ENCODE measurements around the gene SBF2.

The SBF2 gene

DNA sequence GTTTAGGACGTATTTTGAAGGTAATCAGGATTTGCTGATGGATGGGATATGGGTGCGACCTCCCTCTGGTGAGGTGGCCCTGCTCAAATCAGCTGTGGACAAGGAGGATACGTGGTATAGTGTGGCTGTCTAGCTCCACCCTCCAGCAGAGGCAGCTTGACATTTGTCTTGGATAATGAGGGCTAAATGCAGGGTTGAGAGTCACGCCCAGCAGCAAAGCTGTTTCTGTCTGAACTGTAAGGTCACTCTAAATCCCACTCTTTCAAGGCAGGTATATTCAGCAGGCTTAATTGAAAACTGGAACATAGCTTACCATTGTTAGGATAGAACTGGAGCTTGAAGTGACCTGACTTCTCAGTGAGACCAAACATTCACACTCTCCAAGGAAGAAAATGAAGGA, 531.5 kb downstream of the SBF2 start:
- Histone ChIP-seq H3K36me3 (no peaks in the 10 kb centered on the region), H3K27me3 (peaks cover 12% of the 10 kb centered on the region), H3K4me1 (ENCODE audit: control insufficient read depth in 1 of 2, insufficient read depth in 1 of 2, low read depth in 1 of 2, low read length in 1 of 2) (peaks cover 16% of the 10 kb centered on the region in 2 experiments), H3K27ac (no peak overlapping the region), H3K9me3 (no peaks in the 10 kb centered on the region), H3K4me3 (ENCODE audit: low read depth in 1 of 2, low read length in 1 of 2) (no peak overlapping the region)
- TF ChIP-seq, protein P1, sequence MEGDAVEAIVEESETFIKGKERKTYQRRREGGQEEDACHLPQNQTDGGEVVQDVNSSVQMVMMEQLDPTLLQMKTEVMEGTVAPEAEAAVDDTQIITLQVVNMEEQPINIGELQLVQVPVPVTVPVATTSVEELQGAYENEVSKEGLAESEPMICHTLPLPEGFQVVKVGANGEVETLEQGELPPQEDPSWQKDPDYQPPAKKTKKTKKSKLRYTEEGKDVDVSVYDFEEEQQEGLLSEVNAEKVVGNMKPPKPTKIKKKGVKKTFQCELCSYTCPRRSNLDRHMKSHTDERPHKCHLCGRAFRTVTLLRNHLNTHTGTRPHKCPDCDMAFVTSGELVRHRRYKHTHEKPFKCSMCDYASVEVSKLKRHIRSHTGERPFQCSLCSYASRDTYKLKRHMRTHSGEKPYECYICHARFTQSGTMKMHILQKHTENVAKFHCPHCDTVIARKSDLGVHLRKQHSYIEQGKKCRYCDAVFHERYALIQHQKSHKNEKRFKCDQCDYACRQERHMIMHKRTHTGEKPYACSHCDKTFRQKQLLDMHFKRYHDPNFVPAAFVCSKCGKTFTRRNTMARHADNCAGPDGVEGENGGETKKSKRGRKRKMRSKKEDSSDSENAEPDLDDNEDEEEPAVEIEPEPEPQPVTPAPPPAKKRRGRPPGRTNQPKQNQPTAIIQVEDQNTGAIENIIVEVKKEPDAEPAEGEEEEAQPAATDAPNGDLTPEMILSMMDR (IDR thresholded peaks at IDR 0.05), result no peak

- TF ChIP-seq, protein P1 (IDR thresholded peaks at IDR 0.05), result no peak
These were observed 532.5 kb downstream of the SBF2 start for GRCh38 chr11:9761441-9761945.

DNA sequence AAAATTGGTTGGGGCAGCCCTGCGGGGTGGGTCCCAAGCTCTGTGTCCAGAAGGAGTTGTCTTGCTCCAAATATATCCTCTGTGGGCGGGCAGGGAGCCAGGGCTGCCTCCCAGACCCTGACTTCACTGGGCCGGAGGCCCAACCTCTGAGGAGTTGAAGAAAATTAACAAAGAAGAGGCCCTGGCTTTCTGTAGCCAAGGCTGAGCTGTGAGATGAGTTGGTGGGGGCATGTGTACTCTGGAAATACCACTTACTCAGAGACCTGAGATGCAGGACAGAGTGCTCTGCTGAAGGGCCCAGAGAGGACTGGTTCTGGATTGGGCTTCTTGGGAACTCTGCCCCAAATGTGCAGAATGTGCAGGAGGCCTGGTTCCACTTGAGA, 533.8 kb downstream of the SBF2 start:
- Histone ChIP-seq H3K4me3 (ENCODE audit: low read depth in 1 of 2, low read length in 1 of 2) (no peak overlapping the region), H3K27ac (no peak overlapping the region)

More at GRCh38 chr11:9761441-9761945, 532.5 kb downstream of the SBF2 start:
- peaks cover 16 to 18% of the 10 kb centered on the region in 2 experiments for H3K4me1 ChIP-seq (ENCODE audit: control insufficient read depth in 1 of 2, insufficient read depth in 1 of 2, low read depth in 1 of 2, low read length in 1 of 2)
- H3K36me3 ChIP-seq, result no peaks in the 10 kb centered on the region
- H3K27me3 ChIP-seq, result peaks cover 12% of the 10 kb centered on the region
- no peak overlapping the region for H3K4me3 ChIP-seq (ENCODE audit: low read depth in 1 of 2, low read length in 1 of 2)
- H3K27ac ChIP-seq, result no peak overlapping the region
- H3K9me3 ChIP-seq, result no peaks in the 10 kb centered on the region

GRCh38 chr11:9759519-9760192, 534.4 kb downstream of the SBF2 start:
- peaks cover 12% of the 10 kb centered on the region for H3K27me3 ChIP-seq
- no peaks in the 10 kb centered on the region for H3K9me3 ChIP-seq
- H3K4me1 ChIP-seq (ENCODE audit: control insufficient read depth in 1 of 2, insufficient read depth in 1 of 2, low read depth in 1 of 2, low read length in 1 of 2), result peaks cover 16 to 18% of the 10 kb centered on the region in 2 experiments
- H3K36me3 ChIP-seq, result no peaks in the 10 kb centered on the region
- TF ChIP-seq, protein P1 (IDR thresholded peaks at IDR 0.05), result no peak
- no peak overlapping the region for H3K4me3 ChIP-seq (ENCODE audit: low read depth in 1 of 2, low read length in 1 of 2)
- H3K27ac ChIP-seq, result no peak overlapping the region

More for the DNA sequence above, 533.8 kb downstream of the SBF2 start:
- H3K4me1 ChIP-seq (ENCODE audit: control insufficient read depth in 1 of 2, insufficient read depth in 1 of 2, low read depth in 1 of 2, low read length in 1 of 2), result peaks cover 16 to 18% of the 10 kb centered on the region in 2 experiments
- H3K9me3 ChIP-seq, result no peaks in the 10 kb centered on the region
- peaks cover 12% of the 10 kb centered on the region for H3K27me3 ChIP-seq
- no peaks in the 10 kb centered on the region for H3K36me3 ChIP-seq
- TF ChIP-seq, protein P1 (IDR thresholded peaks at IDR 0.05), result no peak

DNA sequence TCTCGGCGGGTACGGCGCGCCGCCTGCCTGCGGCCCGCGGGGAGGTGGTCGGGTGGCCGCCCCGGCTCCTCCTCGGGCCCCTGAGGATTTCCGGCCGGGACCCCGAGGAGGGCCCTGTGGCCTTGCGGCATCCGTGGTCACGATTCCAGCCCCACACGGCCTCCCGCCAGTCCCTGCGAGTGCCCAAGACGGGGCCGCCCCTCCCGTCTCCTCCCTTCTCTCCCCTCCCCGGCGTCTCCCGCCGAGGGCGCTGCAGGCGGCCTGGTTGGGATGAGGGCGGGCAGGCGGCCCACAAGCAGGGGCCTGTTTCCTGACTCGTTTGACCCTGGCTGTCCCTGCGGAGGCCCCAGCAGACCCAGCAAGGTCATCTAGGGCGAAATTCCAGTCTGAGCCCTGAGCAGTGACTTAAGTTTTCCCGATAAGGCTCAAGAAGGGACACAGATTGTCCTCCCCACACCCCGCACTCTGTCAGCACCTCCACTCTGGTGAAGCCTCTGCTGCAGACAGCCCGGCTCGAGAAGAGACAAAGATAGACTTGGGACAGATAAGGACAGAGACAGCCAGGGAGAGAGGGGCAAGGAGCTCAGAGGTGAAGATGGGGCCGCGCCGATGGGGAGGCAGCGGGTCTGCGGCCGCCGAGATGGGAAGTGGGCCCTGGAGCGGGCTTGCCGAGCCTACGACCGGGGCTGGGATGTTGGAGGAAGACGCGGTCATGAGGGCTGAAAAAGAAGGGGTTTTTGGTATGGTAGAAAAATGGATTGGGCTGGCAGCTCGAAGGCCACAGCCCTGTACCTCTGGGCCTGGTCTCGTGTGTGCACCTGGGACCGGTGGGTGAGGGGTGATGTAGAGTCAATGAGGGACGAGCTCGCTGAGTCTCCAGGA, 535.1 kb downstream of the SBF2 start:
- peaks cover 16 to 18% of the 10 kb centered on the region in 2 experiments for H3K4me1 ChIP-seq (ENCODE audit: control insufficient read depth in 1 of 2, insufficient read depth in 1 of 2, low read depth in 1 of 2, low read length in 1 of 2)
- no peaks in the 10 kb centered on the region for H3K36me3 ChIP-seq
- TF ChIP-seq, protein P1 (IDR thresholded peaks at IDR 0.05), result no peak
- H3K27me3 ChIP-seq, result peaks cover 12% of the 10 kb centered on the region
- H3K27ac ChIP-seq, result no peak overlapping the region
- H3K4me3 ChIP-seq (ENCODE audit: low read depth in 1 of 2, low read length in 1 of 2), result peak overlapping the region; percentile 70 to 78
- H3K9me3 ChIP-seq, result no peaks in the 10 kb centered on the region
